Uterus (tissue), 2 donors: ENCODE data around the gene EML5.

ENCODE experiments used
- POLR2A ChIP-seq, 2 donors: fragments of 450-650 bp; IDR thresholded peaks; one replicate each; pipeline ENCODE4 v1.6.1; 2016; ENCODE audit warnings: antibody characterized with exemption in 2 of 2, mild to moderate bottlenecking in 1 of 2, moderate library complexity in 1 of 2
- TF ChIP-seq, protein P1 (sequence below), 4 experiments: fragments of 200-600 bp in 2 of 4; fragments of 450-650 bp in 2 of 4; sonication (generic) in 2 of 4; IDR thresholded peaks; one replicate each; pipeline ENCODE4 v1.5.1; 2016 to 2019; ENCODE audit warnings: antibody characterized with exemption in 4 of 4, mild to moderate bottlenecking in 2 of 4, moderate library complexity in 1 of 4

DNA sequence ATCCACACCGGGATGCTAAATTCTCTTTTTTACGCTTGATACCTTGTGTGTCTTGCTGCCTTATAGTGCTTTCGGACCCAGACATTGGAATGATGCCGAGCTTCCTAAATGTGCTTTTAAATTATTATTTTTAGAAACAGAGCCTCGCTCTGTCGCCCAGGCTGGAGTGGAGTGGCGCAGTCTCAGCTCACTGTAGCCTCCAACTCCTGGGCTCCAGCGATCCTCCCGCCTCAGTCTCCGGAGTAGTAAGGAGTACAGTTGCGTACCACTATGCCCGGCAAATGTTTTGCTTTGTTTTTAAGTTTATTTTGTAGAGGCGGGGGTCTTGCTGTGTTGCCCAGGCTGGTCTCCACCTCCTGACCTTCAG lies 489 bp upstream of the EML5 start:
- TF ChIP-seq, protein P1, sequence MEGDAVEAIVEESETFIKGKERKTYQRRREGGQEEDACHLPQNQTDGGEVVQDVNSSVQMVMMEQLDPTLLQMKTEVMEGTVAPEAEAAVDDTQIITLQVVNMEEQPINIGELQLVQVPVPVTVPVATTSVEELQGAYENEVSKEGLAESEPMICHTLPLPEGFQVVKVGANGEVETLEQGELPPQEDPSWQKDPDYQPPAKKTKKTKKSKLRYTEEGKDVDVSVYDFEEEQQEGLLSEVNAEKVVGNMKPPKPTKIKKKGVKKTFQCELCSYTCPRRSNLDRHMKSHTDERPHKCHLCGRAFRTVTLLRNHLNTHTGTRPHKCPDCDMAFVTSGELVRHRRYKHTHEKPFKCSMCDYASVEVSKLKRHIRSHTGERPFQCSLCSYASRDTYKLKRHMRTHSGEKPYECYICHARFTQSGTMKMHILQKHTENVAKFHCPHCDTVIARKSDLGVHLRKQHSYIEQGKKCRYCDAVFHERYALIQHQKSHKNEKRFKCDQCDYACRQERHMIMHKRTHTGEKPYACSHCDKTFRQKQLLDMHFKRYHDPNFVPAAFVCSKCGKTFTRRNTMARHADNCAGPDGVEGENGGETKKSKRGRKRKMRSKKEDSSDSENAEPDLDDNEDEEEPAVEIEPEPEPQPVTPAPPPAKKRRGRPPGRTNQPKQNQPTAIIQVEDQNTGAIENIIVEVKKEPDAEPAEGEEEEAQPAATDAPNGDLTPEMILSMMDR (IDR thresholded peaks at IDR 0.05), result no peak
- TF ChIP-seq POLR2A (IDR thresholded peaks at IDR 0.05), result no peak
